ENCODE measurements around the gene DNHD1. TPM values are rescaled to one million over a fixed set of nuclear protein-coding genes. Genes with fewer than 3 reads are reported as not detected.

Gene DNHD1
- polyA plus RNA-seq, 1 donor: 13.3 TPM

DNA sequence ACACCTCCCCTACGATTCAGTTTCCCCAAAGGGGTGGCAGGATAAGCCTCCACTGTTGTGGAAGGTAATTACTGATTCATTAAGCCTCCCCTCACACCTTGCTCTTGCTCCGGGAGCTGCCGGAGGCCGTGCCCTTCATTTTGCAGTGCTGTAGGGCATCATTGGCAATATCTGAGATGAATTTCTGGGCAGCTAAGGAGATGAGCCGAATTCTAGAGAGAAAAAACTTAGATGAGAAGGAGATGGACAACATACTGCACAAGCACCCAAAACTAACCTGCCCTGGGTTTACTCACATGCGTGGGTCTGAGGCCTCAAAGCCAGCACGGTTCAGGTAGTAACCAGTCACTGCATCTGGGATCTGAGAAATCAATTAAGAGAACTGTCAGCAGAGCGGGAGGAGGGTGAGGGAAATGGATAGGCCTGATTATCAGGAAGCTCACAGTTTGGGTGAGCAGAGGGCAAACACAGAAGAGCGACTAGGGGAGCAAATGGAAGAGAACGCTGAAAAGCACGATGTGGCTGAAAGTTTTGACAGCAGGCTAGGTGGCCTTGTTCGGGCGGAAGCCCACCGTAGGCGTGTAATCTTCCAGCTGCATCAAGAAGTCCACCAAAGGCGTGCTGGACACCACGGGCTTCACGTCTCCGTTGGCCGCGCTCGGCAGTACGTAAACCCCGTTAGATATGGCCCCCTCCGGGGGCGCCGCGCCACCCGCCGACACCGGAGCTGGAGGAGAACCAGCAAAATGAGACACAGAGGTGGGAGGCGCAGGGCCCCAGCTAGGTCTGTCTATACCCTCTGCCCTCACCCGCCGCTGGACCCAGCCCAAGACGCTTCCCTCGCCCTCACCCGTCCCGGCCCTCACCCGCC lies 114.2 kb downstream of the DNHD1 start:
- DNase-seq: no peak

DNA sequence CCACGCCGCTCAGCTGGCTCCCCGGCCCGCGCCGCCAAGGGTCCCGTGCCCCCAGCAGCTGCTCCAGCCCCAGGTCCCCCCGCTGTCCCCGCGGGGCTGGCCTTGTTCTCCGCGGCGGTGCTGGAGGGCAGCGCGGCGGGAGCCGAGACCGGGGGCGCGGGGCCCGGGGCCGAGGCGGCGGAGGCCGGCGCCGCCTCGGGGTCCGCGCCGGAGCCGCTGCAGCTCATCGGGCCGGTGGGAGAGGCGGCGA lies 114.8 kb downstream of the DNHD1 start:
- no peak for DNase-seq

DNA sequence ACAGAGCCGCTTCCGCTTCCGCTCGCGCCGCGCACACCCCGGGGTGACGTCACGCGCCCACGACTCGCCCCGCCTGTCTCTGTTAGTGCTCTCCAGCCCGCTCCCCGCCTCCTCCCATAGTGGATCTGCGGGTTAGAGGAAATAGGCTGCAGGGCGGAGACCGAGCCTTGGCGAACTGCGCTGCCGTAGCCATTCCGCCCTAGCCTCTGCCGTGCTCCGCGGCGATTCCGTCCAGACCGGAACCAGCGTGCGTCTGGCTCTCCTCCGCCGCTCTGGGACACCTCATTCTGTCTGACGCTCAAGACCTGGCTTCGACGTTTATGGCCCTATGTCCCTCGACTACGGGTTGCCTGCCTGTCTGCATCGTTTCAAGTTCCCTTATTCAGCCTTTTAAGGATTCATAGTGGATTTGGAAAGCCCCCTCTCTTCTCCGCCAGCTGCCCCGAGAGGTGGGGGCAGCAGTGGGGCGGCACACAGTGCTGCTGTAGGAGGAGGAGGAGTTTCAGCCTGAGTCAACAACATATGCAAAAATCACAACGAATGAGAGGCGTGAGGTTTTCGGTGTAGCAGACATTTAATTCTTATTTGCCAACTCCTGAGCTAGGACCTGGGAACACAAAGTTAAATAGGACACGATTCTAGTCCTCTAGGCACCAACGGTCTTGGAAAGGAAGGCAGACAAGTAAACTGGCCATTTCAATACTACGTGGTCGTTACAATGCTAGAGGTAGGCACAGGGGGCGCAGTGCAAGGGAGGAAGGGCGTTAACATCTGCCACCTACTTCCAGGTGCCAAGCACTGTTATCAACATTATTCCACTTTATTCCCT lies 115.3 kb downstream of the DNHD1 start, which contains the start of gene TAF10:
Gene TAF10 (minus strand): TSS at position 4 of the 829 bp plus-strand sequence. CDS start 27 bp downstream, outside the sequence.
- DNase-seq: peak; percentile 92

DNA sequence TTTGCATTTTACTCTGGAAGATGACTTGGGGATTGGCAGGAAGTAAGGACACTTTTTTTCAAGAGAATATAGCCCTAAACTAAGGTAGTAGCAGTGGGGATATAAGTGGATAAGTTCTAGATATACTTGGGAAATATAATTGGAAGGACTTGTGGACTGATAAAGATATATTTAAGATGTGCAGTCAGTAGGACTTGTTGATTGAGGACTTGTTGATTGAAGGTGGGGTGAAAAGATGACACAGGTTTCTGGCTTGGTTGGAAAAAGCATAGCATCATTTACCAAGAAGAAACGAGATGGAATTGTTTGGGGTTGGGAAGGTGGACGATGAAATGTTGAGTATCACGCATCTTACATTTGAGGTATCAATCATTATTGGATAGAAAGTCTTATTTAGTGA lies 116.4 kb downstream of the DNHD1 start:
- DNase-seq: no peak

DNA sequence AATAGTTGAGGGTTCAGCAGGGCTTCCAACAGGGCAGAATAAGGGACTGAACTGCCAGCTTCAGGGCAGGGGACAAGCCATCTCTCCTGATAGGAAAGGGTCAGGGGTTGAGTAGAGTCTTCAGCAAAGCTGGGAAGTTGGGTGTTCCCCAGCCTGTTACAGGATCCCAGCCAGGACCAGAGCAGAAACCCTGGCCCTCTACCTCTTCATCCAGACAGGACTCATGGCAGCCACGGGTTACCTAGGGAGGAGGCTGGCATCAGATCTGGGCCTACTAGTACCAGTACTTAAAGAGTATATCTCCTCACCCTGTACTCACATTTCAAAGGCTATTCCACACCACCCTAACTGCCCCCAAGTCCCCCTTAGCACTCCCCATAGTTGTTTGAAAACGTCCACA lies 117.4 kb downstream of the DNHD1 start:
- DNase-seq: no peak

DNA sequence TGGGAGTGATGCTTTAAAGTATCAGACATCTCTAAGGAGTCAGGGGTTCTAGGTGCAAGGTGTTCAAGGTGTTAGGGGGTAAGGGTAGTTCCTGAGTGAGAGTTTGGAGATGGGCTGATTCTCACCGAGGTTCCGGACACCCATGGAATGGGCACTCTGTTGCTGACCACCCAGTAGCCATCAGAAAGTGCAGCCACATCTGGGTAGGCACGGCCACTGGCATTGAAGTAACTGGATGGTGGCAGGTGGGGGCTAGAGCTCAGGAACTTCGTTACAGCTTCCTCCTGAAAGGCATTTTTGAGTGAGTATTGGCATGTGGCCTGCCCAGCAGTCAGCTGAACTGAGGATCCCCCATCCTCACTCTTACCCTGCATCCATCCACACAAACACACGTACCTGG lies 118.0 kb downstream of the DNHD1 start:
- no peak for DNase-seq

DNA sequence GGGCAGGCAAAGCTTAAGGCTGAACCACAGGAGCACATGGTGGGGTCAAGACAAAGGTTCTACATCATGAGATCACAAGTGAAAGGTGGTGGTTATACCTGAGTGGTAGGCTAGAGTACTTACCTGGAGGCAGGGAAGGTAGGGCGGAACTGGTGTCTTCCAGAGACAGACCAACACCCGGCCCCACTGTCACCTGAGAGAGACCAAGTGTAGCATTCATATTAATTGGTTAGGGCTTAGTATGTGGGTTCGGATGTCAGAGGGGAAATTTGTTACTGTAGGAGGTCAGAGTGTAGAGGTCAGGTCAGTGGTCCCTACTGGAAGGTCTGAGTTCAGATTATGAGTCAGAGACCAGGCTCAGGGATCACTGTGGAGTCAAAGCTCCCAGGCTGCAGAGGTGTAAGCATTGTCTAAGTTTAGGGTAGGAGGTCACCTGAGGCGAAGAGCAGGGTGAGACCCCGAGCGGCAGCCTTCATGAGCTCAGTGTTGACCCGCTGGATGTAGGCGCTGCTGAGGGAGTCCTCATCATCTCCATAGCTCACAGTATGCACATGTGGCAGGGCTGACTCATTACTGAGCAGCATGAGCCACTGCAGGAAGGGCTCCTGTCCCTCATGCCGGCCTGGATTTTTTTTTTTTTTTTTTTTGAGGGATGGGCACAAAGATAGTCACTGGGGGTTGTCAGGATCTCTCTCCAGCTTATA lies 119.0 kb downstream of the DNHD1 start:
- no peak for DNase-seq

DNA sequence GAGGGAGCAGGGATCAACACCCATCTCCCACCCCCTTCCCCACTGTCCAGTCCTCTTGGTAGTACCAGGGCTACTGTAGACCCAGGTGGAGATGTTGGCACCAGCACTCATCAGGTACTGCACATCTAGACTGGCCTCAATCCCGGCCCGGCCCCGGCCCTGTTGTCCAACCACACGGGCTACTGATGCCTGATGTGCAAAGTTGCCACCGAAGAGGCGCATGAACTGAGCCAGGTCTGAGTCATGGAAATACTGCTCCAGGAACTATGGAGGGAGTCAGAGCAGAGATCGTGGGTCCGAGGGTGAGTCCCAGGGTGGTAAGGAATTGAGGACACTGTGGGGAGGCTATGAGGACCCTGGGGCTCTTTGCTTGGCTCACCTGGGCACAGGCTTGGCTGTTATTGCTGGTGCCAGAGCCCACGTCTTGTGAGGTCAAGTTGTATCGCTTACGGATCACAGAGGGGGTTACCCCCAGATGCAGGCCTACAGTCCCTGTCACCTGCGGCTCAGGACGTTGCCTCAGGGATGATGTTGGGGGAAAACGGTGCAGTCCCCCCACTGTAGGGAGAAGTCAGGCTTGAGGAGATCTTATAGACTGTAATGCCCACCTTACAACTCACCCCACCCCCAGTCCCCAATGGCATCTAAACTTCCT lies 119.6 kb downstream of the DNHD1 start:
- no peak for DNase-seq

DNA sequence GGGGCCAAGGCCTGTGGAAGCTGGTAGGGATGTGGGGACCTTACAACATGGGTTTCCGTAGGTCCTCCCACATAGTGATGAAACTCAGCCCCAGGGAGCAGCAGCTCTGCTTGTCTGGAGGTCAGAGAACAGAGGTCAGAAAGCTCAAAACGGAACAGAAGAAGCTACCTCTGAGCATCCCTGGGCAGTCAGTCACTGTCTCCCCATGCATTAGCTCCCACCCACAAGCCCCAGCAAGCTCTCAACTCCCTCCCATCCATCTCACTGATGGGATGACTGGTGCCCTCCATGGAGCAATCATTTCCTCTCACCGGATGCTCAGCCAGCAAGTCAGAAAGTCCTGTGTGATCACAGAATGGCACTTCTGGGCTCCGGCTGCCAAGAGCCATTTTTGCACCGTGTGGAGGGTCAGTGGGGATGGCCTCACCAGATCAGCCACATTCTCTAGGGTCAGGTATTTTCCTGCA lies 120.3 kb downstream of the DNHD1 start:
- DNase-seq: no peak

DNA sequence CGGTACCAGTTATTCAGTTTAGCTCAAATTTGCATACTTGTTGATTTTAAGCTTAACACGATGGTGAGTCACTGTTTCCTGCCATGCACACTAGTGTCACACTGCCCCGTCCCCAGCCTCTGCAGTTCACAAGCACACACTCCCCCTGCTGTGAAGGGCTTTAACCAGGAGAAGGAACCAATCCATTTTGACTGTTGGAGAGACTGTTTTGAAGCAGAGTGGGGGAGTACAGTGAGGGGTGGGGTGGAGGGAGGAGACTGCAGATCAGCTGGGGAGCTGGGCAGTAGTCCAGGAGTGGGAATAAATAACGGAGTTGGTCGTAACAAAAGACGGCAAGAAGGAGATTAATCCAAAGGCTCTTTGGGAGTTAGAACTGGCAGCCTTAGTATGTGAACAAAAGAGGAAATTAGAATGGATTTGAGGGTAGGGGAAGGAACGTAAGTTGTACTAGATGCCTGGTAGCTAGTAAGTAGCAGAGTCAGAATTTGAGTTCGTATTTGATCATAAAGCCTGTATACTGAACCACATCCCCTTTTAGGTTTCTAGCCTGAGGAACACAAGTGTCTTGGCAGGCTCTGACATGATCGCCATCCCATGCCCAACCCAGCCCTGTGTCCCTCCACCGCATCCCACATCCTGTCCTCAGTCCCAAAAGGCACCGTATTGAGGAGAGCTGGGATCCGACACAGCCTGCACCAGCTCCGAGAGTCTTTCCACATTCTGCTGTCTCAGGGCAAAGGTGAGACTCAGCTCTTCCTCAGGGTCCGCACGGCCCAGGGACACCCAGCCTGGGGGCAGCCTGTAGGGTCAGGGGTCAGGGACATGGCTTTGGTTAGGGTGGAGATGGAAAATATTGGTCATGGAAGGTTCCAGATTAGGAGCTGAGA lies 121.3 kb downstream of the DNHD1 start:
- DNase-seq: peak; percentile 72

DNA sequence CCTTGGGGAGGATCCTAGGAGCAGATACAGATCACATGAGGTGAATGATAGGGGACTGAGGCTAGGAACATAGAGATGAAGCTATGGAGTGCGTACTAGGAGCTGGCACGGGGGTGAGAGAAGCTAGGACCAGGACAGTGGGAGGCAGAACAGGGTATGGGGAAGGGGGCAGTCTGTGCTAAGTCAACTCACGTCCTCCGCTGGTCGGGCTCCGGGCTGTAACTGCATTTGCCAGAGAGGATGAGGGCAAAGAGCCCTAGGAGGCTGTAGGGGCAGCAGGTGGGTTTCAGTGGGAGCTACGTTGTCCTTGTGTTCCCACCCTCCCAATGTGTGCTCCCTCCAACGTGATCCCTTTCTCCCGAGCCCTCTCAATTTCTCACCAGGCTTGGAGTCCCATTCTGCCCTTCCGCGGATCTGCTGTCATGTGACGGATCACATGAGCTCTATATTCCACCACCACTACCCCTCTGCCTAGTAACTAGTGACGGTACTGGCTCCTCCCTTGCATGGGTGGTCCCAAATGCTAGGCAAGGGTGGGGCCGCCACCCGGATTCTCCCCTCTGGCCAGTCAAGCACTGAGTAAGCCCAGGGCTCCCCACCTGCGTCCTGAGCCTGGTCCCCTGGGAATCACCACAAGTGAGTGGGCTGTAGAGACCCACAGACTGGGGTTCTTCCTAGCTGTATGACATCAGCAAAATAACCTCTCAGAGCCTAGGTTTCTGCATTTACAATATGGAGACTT lies 122.1 kb downstream of the DNHD1 start, which contains the start of gene TPP1:
Gene TPP1 (minus strand): TSS at position 419 of the 742 bp plus-strand sequence. CDS start 22 bp downstream, at position 397.
- peak; percentile 94 for DNase-seq

DNA sequence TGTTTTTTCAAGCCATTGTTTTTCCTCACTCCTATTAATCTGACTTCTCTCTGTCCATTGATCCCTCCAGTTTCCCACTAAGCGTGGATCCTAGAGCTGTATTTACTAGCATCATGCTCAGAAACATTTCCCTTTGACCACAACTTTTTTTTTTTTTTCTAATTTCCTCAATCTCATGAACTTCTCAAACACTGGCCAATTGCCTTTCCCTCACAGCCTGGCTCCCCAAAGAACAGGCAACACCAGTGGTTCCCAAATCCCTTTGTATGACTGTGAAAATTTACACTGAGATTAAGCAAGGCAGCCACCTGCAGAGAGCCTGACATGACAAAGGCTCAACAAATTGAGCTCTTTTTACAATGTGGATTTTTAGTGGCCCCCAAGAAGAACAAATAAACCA lies 123.6 kb downstream of the DNHD1 start:
- DNase-seq: no peak

Other genes with a start within 250 kb of the DNHD1 start
- 0.55 TPM for gene CCKBR, start 237.4 kb upstream of the DNHD1 start, polyA plus RNA-seq (ENCODE audit: insufficient read length)
- gene CAVIN3, start 176.8 kb upstream of the DNHD1 start, polyA plus RNA-seq (ENCODE audit: insufficient read length): 8.5 TPM
- gene SMPD1, start 106.8 kb upstream of the DNHD1 start, polyA plus RNA-seq (ENCODE audit: insufficient read length): 34.1 TPM
- gene APBB1, start 78.2 kb upstream of the DNHD1 start, polyA plus RNA-seq (ENCODE audit: insufficient read length): 55.3 TPM
- 4.8 TPM for gene HPX, start 56.3 kb upstream of the DNHD1 start, polyA plus RNA-seq (ENCODE audit: insufficient read length)
- 26.5 TPM for gene TRIM3, start 23.3 kb upstream of the DNHD1 start, polyA plus RNA-seq (ENCODE audit: insufficient read length)
- gene ARFIP2, start 15.9 kb upstream of the DNHD1 start, polyA plus RNA-seq (ENCODE audit: insufficient read length): 74.8 TPM
- gene TIMM10B, start 15.8 kb upstream of the DNHD1 start, polyA plus RNA-seq (ENCODE audit: insufficient read length): 40.9 TPM
- gene RRP8, start 106.3 kb downstream of the DNHD1 start, polyA plus RNA-seq (ENCODE audit: insufficient read length): 21.2 TPM
- 145 TPM for gene ILK, start 106.5 kb downstream of the DNHD1 start, polyA plus RNA-seq (ENCODE audit: insufficient read length)
- gene TAF10, start 114.9 kb downstream of the DNHD1 start, polyA plus RNA-seq (ENCODE audit: insufficient read length): 67.1 TPM
- 121 TPM for gene TPP1, start 122.1 kb downstream of the DNHD1 start, polyA plus RNA-seq (ENCODE audit: insufficient read length)
- 36.1 TPM for gene DCHS1, start 158.5 kb downstream of the DNHD1 start, polyA plus RNA-seq (ENCODE audit: insufficient read length)
- 61.2 TPM for gene MRPL17, start 186.1 kb downstream of the DNHD1 start, polyA plus RNA-seq (ENCODE audit: insufficient read length)